ENCODE measurements around the gene C2CD4D. TPM values are rescaled to one million over a fixed set of nuclear protein-coding genes. Genes with fewer than 3 reads are reported as not detected.
A peak's percentile ranks its signal among the peaks of the same experiment; 100 is the strongest.

C2CD4D gene
- total RNA-seq, 2 donors from 2014 or later, result 0.44 to 0.82 TPM

GRCh38 chr1:151805066-151805820 is 34.4 kb downstream of the C2CD4D start, which contains the start of gene LINGO4:
LINGO4 (minus strand) TSS chr1:151805419; CDS start chr1:151802704, 2,715 bp downstream.
- H3K27me3 Mint-ChIP-seq (ENCODE audit: insufficient read depth), result peaks cover 10% of the 10 kb centered on the region
- no peaks in the 10 kb centered on the region for H3K9me3 Mint-ChIP-seq
- H3K9ac ChIP-seq (ENCODE audit: extremely low read depth, low read length, poor library complexity, severe bottlenecking), result no peak within 1 kb of the TSS
- peak; percentile 39 for DNase-seq
- H3K4me1 Mint-ChIP-seq, result peaks cover 16% of the 10 kb centered on the region
- no peaks in the 10 kb centered on the region for H3K27me3 ChIP-seq (ENCODE audit: control insufficient read depth, insufficient read depth, low read length, poor library complexity, severe bottlenecking)
- H3K27ac ChIP-seq (ENCODE audit: low read depth, low read length), result no peak within 1 kb of the TSS
- H3K27ac Mint-ChIP-seq, result no peak within 1 kb of the TSS
- WGBS, 2 experiments (ENCODE audit: insufficient coverage in 1 of 2, insufficient read length in 1 of 2), result 88 to 94% methylated on average over 6 to 12 of the region's 12 CpGs
- H3K36me3 ChIP-seq (ENCODE audit: control insufficient read depth, insufficient read depth, low read length), result no peaks in the 10 kb centered on the region
- H3K4me3 ChIP-seq (ENCODE audit: low read length), result no peak within 1 kb of the TSS
- H3K4me1 ChIP-seq (ENCODE audit: control insufficient read depth, insufficient read depth, low read length), result no peaks in the 10 kb centered on the region
- no peaks in the 10 kb centered on the region for H3K36me3 Mint-ChIP-seq (ENCODE audit: low read depth)
- TF ChIP-seq CTCF (conservative IDR thresholded peaks at IDR 0.05), result no peak
- H3K4me3 Mint-ChIP-seq, result no peak within 1 kb of the TSS
- no peaks in the 10 kb centered on the region for H3K9me3 ChIP-seq (ENCODE audit: control insufficient read depth, low read length)

- peak; percentile 26 for DNase-seq
- H3K4me1 ChIP-seq (ENCODE audit: control insufficient read depth, insufficient read depth, low read length), result no peaks in the 10 kb centered on the region
- 91% methylated on average over 3 of the region's 3 CpGs; no CpG with 5 or more reads in 1 of the 2 experiments for WGBS, 2 experiments (ENCODE audit: insufficient coverage in 1 of 2, insufficient read length in 1 of 2)
- Mint-ChIP-seq H3K36me3 (ENCODE audit: low read depth) (no peaks in the 10 kb centered on the region), H3K4me3 (no peak overlapping the region), H3K4me1 (peaks cover 6% of the 10 kb centered on the region), H3K27me3 (ENCODE audit: insufficient read depth) (peaks cover 10% of the 10 kb centered on the region), H3K27ac (no peak overlapping the region), H3K9me3 (no peaks in the 10 kb centered on the region)
- TF ChIP-seq CTCF (conservative IDR thresholded peaks at IDR 0.05), result no peak
- no peak overlapping the region for H3K4me3 ChIP-seq (ENCODE audit: low read length)
- H3K27me3 ChIP-seq (ENCODE audit: control insufficient read depth, insufficient read depth, low read length, poor library complexity, severe bottlenecking), result no peaks in the 10 kb centered on the region
- no peak overlapping the region for H3K27ac ChIP-seq (ENCODE audit: low read depth, low read length)
- H3K36me3 ChIP-seq (ENCODE audit: control insufficient read depth, insufficient read depth, low read length), result no peaks in the 10 kb centered on the region
- H3K9ac ChIP-seq (ENCODE audit: extremely low read depth, low read length, poor library complexity, severe bottlenecking), result no peak overlapping the region
- H3K9me3 ChIP-seq (ENCODE audit: control insufficient read depth, low read length), result no peaks in the 10 kb centered on the region
Observed at GRCh38 chr1:151803915-151804314, 35.7 kb downstream of the C2CD4D start.

- no peaks in the 10 kb centered on the region for H3K9me3 Mint-ChIP-seq
- Histone ChIP-seq H3K9me3 (ENCODE audit: control insufficient read depth, low read length) (no peaks in the 10 kb centered on the region), H3K4me3 (ENCODE audit: low read length) (no peak overlapping the region), H3K9ac (ENCODE audit: extremely low read depth, low read length, poor library complexity, severe bottlenecking) (no peak overlapping the region), H3K27ac (ENCODE audit: low read depth, low read length) (no peak overlapping the region), H3K27me3 (ENCODE audit: control insufficient read depth, insufficient read depth, low read length, poor library complexity, severe bottlenecking) (no peaks in the 10 kb centered on the region), H3K36me3 (ENCODE audit: control insufficient read depth, insufficient read depth, low read length) (no peaks in the 10 kb centered on the region), H3K4me1 (ENCODE audit: control insufficient read depth, insufficient read depth, low read length) (no peaks in the 10 kb centered on the region)
- no peak overlapping the region for H3K4me3 Mint-ChIP-seq
- peak; percentile 24 for DNase-seq
- peaks cover 3% of the 10 kb centered on the region for H3K4me1 Mint-ChIP-seq
- no peaks in the 10 kb centered on the region for H3K36me3 Mint-ChIP-seq (ENCODE audit: low read depth)
- peaks cover 10% of the 10 kb centered on the region for H3K27me3 Mint-ChIP-seq (ENCODE audit: insufficient read depth)
- H3K27ac Mint-ChIP-seq, result no peak overlapping the region
- TF ChIP-seq CTCF (conservative IDR thresholded peaks at IDR 0.05), result no peak
Observed at GRCh38 chr1:151803164-151803563, 36.5 kb downstream of the C2CD4D start.
